Stomach (tissue), 9 donors: ENCODE results near the gene ESR1. TPM values are rescaled to one million over a fixed set of nuclear protein-coding genes. Genes with fewer than 3 reads are reported as not detected.

Experiments
- DNase-seq, 2 donors: peaks; one replicate each; pipeline versions ENCODE4 v3.0.0 to v3.0.0-alpha.2; 2013 to 2019
- H3K27ac ChIP-seq, 5 donors: fragments of 200-600 bp in 4 of 5; sonication (generic) in 4 of 5; one replicate each; pipeline ENCODE4 v1.5.1; 2013 to 2019; ENCODE audit warnings: mild to moderate bottlenecking in 1 of 5, moderate library complexity in 1 of 5
- H3K27me3 ChIP-seq, 3 donors: fragments of 200-600 bp; sonication (generic); one replicate each; pipeline ENCODE4 v1.5.1; 2017 to 2019; ENCODE audit warnings: mixed run types in 1 of 3
- H3K36me3 ChIP-seq, 4 donors: fragments of 200-600 bp; sonication (generic); 1 replicate in 3 of 4; 2 replicates in 1 of 4; pipeline ENCODE4 v1.5.1; 2016 to 2019
- H3K4me1 ChIP-seq, 4 donors: fragments of 200-600 bp; sonication (generic); one replicate each; pipeline ENCODE4 v1.5.1; 2016 to 2019
- H3K4me3 ChIP-seq, 4 donors: fragments of 200-600 bp; sonication (generic) in 3 of 4; one replicate each; pipeline ENCODE4 v1.5.1; 2016 to 2019; ENCODE audit warnings: mild to moderate bottlenecking in 1 of 4
- H3K9me3 ChIP-seq, 4 donors: fragments of 200-600 bp; sonication (generic); one replicate each; pipeline ENCODE4 v1.5.1; 2016 to 2019
- CTCF ChIP-seq, 7 experiments: fragments of 450-650 bp in 4 of 7; fragments of 200-600 bp in 3 of 7; sonication (generic) in 3 of 7; IDR thresholded peaks; one replicate each; pipeline ENCODE4 v1.5.1; 2016 to 2019; ENCODE audit warnings: antibody characterized with exemption in 7 of 7, control low read depth in 2 of 7, mild to moderate bottlenecking in 1 of 7
- EP300 ChIP-seq: sonication (generic); formaldehyde crosslinking; IDR thresholded peaks from one replicate; pipeline ENCODE4 v1.6.1; 2017; ENCODE audit warnings: antibody characterized with exemption
- POLR2A ChIP-seq, 4 donors: fragments of 450-650 bp; IDR thresholded peaks; one replicate each; pipeline ENCODE4 v1.6.1; 2016; ENCODE audit warnings: antibody characterized with exemption in 4 of 4, control low read depth in 2 of 4, mild to moderate bottlenecking in 1 of 4, moderate library complexity in 1 of 4
- POLR2AphosphoS5 ChIP-seq, 3 donors: sonication (generic); formaldehyde crosslinking; IDR thresholded peaks; one replicate each; pipeline ENCODE4 v1.6.1; 2016; ENCODE audit warnings: antibody characterized with exemption in 3 of 3
- WGBS, 5 donors: extraction: QIAGEN DNeasy Blood & Tissue Kit in 3 of 5; methylation state at CpG; one replicate each; pipeline versions ENCODE4 v1.1.5 to v1.1.7; 2013 to 2018; 5-methylcytosine and 5-hydroxymethylcytosine counted together
- intact Hi-C: fragments of 100-400 bp; cut with DNase I; formaldehyde crosslinking; loops from one replicate; pipeline ENCODE4 v1.15.1; 2023; ENCODE audit warnings: low total_unique reads
- polyA plus RNA-seq, 3 donors: library from polyadenylated mRNA; stranded (reverse); fragments of 200-250 nt; gene quantifications; one replicate each; pipeline ENCODE4 v1.2.3, GENCODE V29; 2013
- total RNA-seq, 5 donors: library from RNA; depleted of rRNA; stranded (reverse); fragments of >200 nt; gene quantifications; one replicate each; pipeline versions ENCODE4 v1.1.0 to v1.2.3, GENCODE V29; 2014 to 2016
- donor health status: healthy with polysubstance abuse.
- donor health status: Bipolar disorder and iron deficiency.
- donor health status: healthy.

The ESR1 gene
- total and polyA plus RNA-seq, 8 donors, result 0.05 to 2.0 (median 1.8) TPM; not detected in 3

- Histone ChIP-seq H3K36me3 (no peaks in the 10 kb centered on the region), H3K4me3 (no peak overlapping the region), H3K27ac (no peak overlapping the region), H3K9me3 (no peaks in the 10 kb centered on the region), H3K27me3 (peaks cover 0 to 9% (median 3%) of the 10 kb centered on the region in 3 donors), H3K4me1 (no peaks in the 10 kb centered on the region)
- intact Hi-C loops, result no loop called here
- no peak for DNase-seq
- TF ChIP-seq POLR2A (IDR thresholded peaks at IDR 0.05) (no peak), POLR2AphosphoS5 (IDR thresholded peaks at IDR 0.05) (no peak), EP300 (no peak), CTCF (IDR thresholded peaks at IDR 0.05) (no peak)
- 22 to 30% (median 23%) methylated on average over 1 of the region's 1 CpG for WGBS, 5 donors
Measured at GRCh38 chr6:151814614-151815013, 7.1 kb downstream of the ESR1 start.

DNA sequence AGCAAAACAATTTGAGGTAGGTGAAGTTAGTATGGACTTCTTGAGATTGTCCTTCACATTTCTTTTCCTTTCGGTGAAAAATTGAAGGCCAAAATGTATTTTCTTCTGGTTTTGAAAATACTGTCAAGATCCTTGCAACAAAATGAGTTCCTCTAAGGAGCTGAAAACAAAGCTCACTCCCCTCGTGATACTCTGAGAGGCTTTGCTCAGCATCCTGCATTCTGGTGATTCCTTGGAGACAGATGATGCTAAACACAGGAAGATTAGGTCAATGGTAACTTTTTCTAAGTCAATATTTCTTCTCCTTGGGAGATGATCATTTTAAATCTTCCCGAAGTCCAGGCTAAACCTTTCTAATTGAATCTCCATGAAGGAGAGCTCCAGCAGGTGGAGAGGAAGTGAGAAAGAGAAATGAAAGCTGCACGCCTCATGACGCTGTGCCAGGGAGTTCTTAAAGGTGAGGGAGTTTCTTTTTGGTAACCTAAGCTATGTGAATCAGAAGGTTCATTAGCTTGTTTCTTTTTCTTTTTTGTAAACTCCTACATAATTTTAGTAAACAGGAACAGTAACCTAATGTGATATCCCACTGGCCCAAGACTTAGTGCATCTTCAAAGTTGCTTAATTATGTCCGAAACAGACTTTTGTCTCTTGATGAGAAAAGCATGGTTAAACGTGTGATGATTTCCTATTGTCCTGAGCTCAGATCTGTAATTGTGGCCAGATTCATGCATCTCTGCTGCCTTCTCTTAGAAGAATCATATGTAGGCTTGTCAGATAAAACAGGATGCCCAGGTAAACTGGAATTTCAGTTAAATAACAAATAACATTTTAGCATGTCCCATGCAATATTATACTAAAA, 15.0 kb downstream of the ESR1 start:
- WGBS, 5 donors, result 60 to 73% (median 69%) methylated on average over 7 of the region's 7 CpGs
- TF ChIP-seq CTCF (IDR thresholded peaks at IDR 0.05) (no peak), POLR2AphosphoS5 (IDR thresholded peaks at IDR 0.05) (no peak), EP300 (no peak), POLR2A (IDR thresholded peaks at IDR 0.05) (no peak)
- Histone ChIP-seq H3K27me3 (no peaks in the 10 kb centered on the region), H3K4me1 (no peaks in the 10 kb centered on the region), H3K27ac (no peak overlapping the region), H3K4me3 (no peak overlapping the region), H3K9me3 (no peaks in the 10 kb centered on the region), H3K36me3 (no peaks in the 10 kb centered on the region)
- intact Hi-C loops, result no loop called here
- DNase-seq, result no peak

GRCh38 chr6:151826517-151827142, 19.1 kb downstream of the ESR1 start:
- Histone ChIP-seq H3K27me3 (no peaks in the 10 kb centered on the region), H3K9me3 (no peaks in the 10 kb centered on the region), H3K4me3 (no peak overlapping the region), H3K36me3 (no peaks in the 10 kb centered on the region), H3K27ac (no peak overlapping the region), H3K4me1 (no peaks in the 10 kb centered on the region)
- intact Hi-C loops, result no loop called here
- 81 to 86% (median 84%) methylated on average over 4 of the region's 4 CpGs for WGBS, 5 donors
- TF ChIP-seq POLR2AphosphoS5 (IDR thresholded peaks at IDR 0.05), result no peak
- TF ChIP-seq POLR2A (IDR thresholded peaks at IDR 0.05), result no peak
- no peak for DNase-seq

- H3K36me3 ChIP-seq, result no peaks in the 10 kb centered on the region
- no peak for TF ChIP-seq CTCF (IDR thresholded peaks at IDR 0.05)
- intact Hi-C loops, result no loop called here
- no peaks in the 10 kb centered on the region for H3K27me3 ChIP-seq
- no peak overlapping the region for H3K27ac ChIP-seq
- H3K4me1 ChIP-seq, result no peaks in the 10 kb centered on the region
- H3K4me3 ChIP-seq, result no peak overlapping the region
- DNase-seq, result no peak
- WGBS, 5 donors, result 71 to 80% (median 78%) methylated on average over 3 of the region's 3 CpGs
- no peaks in the 10 kb centered on the region for H3K9me3 ChIP-seq
Measured at GRCh38 chr6:151832710-151833109, 25.2 kb downstream of the ESR1 start.

GRCh38 chr6:151835396-151835795, 27.9 kb downstream of the ESR1 start:
- 52 to 61% (median 53%) methylated on average over 4 of the region's 4 CpGs for WGBS, 5 donors
- no peak for DNase-seq
- H3K9me3 ChIP-seq, result no peaks in the 10 kb centered on the region
- no peaks in the 10 kb centered on the region for H3K27me3 ChIP-seq
- intact Hi-C loops, result no loop called here
- H3K4me1 ChIP-seq, result no peaks in the 10 kb centered on the region
- H3K4me3 ChIP-seq, result no peak overlapping the region
- H3K27ac ChIP-seq, result no peak overlapping the region
- no peaks in the 10 kb centered on the region for H3K36me3 ChIP-seq
- TF ChIP-seq POLR2AphosphoS5 (IDR thresholded peaks at IDR 0.05) (no peak), POLR2A (IDR thresholded peaks at IDR 0.05) (no peak), CTCF (IDR thresholded peaks at IDR 0.05) (no peak), EP300 (no peak)
